RWPE1 (cell line): Measurements from ENCODE around the gene MYO5B.
"Not testable (repeated sequence)": the region's sequence is repeated elsewhere in the genome, so short reads cannot be mapped to it uniquely, and the experiment has no call there.

Experiments
- CTCF ChIA-PET: fragments of 350-600 bp; sonication (Branson Sonifier 250); formaldehyde crosslinking; extraction: SDS; loops from one replicate; lab custom pipeline; 2021; lab: Yijun Ruan, JAX
- POLR2A ChIA-PET: fragments of 400-600 bp; formaldehyde crosslinking; extraction: SDS; loops from one replicate; lab custom pipeline; 2020; ENCODE audit warnings: antibody characterized with exemption; ENCODE audit not compliant: low non-redundant PET; lab: Yijun Ruan, JAX
- DNase-seq: peaks from one replicate; pipeline ENCODE4 v3.0.0; 2012; ENCODE audit warnings: low spot score
- H3K27ac ChIP-seq: fragments of 450-650 bp; 2 replicates; pipeline ENCODE4 v1.5.1; 2017
- CTCF ChIP-seq: fragments of 450-650 bp; conservative IDR thresholded peaks from 2 replicates; pipeline ENCODE4 v1.5.1; 2017; ENCODE audit warnings: low read depth, mild to moderate bottlenecking

MYO5B gene

DNA sequence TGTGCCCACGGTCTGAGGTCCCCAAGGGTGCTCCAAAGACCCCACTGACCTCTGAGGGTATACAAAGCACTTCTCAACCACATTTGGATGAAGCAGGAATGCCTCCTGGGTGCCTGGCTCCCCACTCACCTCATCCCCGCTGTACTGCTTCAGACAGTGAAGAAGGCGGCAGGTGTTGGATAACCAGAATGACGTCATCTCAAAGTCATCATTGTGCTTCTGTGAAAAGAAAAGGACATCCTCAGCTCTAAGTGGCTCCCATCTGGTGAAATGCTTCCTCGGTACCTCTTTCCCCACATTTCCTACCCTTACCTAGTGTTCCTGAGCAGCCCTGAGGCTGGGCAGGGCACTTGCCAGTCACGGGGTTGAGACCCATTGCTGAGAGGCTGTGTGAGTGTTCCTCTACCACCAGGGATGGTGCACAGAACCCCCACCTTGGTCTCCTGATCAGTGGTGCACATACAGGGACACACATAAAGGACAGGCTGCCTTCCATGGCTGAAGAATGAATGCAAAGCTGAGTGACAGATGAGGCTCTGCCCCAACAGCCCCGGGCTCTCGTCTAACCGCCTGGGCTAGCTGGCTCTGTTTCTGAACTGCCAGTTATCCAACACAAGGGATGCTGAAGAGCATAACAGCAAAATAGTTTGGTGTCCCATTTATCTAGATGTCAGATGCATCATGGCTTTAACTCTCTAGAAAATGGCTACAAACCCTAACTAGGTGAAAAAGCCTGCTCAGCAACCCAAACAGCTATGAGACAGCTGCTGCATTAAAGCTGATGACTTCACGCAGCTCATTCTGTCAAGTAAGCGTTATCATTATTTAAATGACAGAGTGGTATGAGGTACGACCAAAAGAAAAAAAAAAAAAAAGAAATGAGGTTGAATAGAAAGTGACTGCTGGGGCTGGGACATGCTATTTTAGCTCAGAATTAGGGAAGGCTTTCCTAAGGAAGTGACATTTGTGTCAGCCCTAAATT, 353.4 kb downstream of the MYO5B start:
- POLR2A ChIA-PET, result no interaction called here
- no peak overlapping the region for H3K27ac ChIP-seq
- no peak for DNase-seq
- no peak for TF ChIP-seq CTCF
- CTCF ChIA-PET, result interaction anchor here (0.6 kb wide), 1 partner anchor 87 kb away, joined by 3 read pairs; no protein-coding TSS in a partner anchor

DNA sequence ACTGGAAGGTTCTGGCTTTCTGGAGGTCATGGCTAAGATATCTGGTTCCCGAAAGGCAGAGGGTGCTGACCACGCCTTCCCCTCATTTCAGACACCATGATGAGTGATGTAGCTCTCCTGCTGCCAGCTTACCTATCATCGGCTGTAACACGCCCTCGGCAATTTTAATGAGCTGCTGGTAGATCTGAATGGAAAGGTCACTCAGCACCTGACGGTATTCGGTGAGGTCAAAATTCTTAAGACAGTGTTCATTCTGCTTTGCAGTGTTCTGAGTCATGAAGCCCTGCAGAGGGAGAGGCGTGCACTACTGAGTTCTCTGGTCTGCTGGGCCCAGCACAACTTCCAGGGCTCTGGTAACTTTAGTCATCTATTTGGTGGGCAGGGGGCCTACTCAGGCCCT, 355.9 kb downstream of the MYO5B start:
- ChIA-PET CTCF (interaction anchor here (0.7 kb wide), 1 partner anchor 30 kb away, joined by 3 read pairs; no protein-coding TSS in a partner anchor), POLR2A (no interaction called here)
- no peak for TF ChIP-seq CTCF
- peak overlapping the region; percentile 60 for H3K27ac ChIP-seq
- peak; percentile 68 for DNase-seq

- CTCF ChIA-PET, result interaction anchor here (1.2 kb wide), 1 partner anchor 20 kb away, joined by 4 read pairs; no protein-coding TSS in a partner anchor
- POLR2A ChIA-PET, result no interaction called here
- DNase-seq, result no peak
- TF ChIP-seq CTCF, result no peak
- H3K27ac ChIP-seq, result no peak overlapping the region
Measured at GRCh38 chr18:49838381-49838780, 356.6 kb downstream of the MYO5B start.

DNA sequence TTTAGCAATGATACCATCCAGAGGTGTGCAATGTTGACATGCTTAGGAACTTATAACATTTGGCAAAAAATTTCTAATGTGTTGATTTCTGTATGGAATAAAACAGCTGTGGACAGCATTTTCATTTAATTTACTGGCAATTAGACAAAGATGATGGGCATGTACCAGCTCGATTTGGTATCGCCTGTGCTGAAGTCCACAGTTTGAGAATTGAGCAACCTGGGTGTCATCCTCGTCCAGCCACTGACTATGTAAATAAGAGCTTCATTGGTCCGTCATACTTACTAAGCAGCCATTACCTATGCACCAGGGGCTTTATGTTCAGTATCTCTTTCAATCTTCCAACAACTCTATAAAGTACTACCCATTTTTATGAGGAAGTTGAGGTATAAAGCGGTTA, 357.1 kb downstream of the MYO5B start:
- no peak for TF ChIP-seq CTCF
- CTCF ChIA-PET, result interaction anchor here (0.5 to 1.2 kb wide), 2 partner anchors 20 to 269 kb away, joined by 3 to 4 read pairs; no protein-coding TSS in a partner anchor
- POLR2A ChIA-PET, result no interaction called here
- no peak for DNase-seq
- H3K27ac ChIP-seq, result no peak overlapping the region

DNA sequence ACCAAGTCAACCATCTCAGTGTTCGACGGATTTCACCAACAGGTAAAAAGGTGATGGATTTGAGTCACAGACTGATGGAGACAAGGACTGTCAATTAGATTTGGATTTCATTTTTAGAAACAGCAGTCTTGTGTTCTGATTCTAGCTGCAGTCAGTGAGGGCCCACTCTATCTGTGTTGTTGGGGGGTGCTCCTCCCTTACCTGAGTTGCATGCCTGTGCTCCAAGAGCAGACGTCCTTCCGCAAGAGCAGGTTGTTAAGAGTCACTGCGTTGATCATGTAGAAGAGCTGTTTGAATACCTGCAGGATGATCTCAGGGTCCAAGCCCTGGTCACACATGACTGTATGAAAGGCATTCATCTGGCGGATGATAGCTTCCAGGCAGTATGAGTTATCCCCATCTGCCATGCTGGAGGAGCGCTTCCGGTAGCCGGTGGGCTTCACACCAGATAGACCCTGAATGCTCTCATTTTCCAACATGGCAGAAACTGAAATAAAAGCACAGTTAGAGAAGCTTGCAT, 357.6 kb downstream of the MYO5B start:
- CTCF ChIA-PET, result interaction anchor here (0.5 to 1.2 kb wide), 2 partner anchors 21 to 268 kb away, joined by 3 to 4 read pairs; no protein-coding TSS in a partner anchor
- DNase-seq, POLR2A ChIA-PET: not testable (repeated sequence)

DNA sequence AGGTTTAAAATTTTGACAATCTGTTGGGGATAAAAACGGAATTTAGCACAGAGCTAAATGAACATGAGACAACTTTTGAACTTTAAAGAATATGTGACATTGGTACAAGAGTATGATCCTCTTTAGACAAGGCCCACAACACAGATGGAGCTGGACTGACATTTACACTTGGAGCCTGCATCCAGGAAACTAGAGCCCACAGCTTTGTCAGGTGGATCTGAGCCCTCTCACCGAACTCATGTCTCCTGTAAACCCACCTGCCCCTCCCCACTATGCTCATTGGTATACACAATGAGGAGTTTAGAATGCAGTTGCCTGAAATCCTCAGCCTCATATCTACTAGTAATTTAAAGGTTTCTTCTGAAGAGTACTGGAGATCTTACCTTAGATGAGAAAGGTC, 359.5 kb downstream of the MYO5B start:
- POLR2A ChIA-PET, result no interaction called here
- no peak overlapping the region for H3K27ac ChIP-seq

More for the DNA sequence above, 357.6 kb downstream of the MYO5B start:
- not testable (repeated sequence) for H3K27ac ChIP-seq

More for the DNA sequence above, 359.5 kb downstream of the MYO5B start:
- no peak for DNase-seq
- CTCF ChIA-PET, result no interaction called here
- TF ChIP-seq CTCF, result no peak
